Measurements from ENCODE around the gene SUPT6H. TPM values are rescaled to one million over a fixed set of nuclear protein-coding genes. Genes with fewer than 3 reads are reported as not detected.

SUPT6H gene
- total and polyA plus RNA-seq, 2 donors (not counting 3 experiments of a cell fraction or from before 2014, with no cell fraction given), result 33.9 to 79.2 TPM

DNA sequence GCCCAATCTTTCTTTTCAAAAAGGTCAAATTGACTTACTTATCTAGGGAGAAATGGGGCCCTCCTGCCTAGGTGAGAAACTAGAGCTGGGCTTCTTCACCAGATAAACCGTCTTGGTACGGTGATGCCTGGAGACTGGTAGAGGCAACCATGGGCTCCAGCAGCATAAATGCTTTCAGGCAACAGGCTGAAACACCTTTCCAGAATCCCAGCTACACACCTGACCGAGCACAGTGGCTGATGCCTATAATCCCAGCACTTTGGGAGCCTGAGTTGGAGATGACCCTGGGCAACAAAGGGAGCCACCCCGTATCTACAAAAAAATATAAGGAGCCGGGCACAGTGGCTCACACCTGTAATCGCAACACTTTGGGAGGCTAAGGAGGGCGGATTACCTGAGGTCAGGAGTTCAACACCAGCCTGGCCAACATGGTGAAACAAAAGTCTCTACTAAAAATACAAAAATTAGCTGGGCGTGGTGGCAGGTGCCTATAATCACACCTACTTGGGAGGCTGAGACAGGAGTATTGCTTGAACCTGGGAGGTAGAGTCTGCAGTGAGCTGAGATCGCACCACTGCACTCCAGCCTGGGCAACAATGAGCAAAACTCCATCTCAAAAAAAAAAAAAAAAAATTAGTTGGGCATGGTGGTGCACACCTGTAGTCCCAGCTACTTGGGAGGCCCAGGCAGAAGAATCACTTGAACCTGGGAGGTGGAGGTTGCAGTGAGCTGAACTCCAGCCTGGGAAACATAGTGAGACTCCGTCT is 89.8 kb downstream of the SUPT6H start:
- Histone ChIP-seq H3K9ac (replicated peaks; ENCODE audit: extremely low read depth, insufficient read depth, low read length) (no peak overlapping the region), H4K20me1 (replicated peaks; ENCODE audit: control insufficient read depth, extremely low read depth, insufficient read depth, low read length) (no peaks in the 10 kb centered on the region), H3K4me2 (ENCODE audit: insufficient read depth, low read length) (no peak overlapping the region), H2AFZ (ENCODE audit: low read depth, low read length) (no peak overlapping the region), H3K4me1 (ENCODE audit: control insufficient read depth, extremely low read depth, insufficient read depth, low read length) (peaks cover 9% of the 10 kb centered on the region), H3K27ac (ENCODE audit: insufficient read depth, low read depth, low read length) (no peak overlapping the region), H3K79me2 (ENCODE audit: control insufficient read depth, insufficient read depth, low read length) (peaks cover 4% of the 10 kb centered on the region), H3K9me3 (replicated peaks; ENCODE audit: control insufficient read depth, insufficient read depth, low read length) (no peaks in the 10 kb centered on the region), H3K36me3 (ENCODE audit: control insufficient read depth in 2 of 2, extremely low read depth in 1 of 2, insufficient read depth in 2 of 2, low read length in 2 of 2) (peaks cover 4 to 18% of the 10 kb centered on the region in 2 experiments), H3K4me3 (replicated peaks in 1 of 3; ENCODE audit: insufficient read depth in 1 of 3, low read depth in 1 of 3, low read length in 3 of 3) (no peak overlapping the region), H3K9me1 (replicated peaks; ENCODE audit: control insufficient read depth, extremely low read depth, insufficient read depth, low read length) (no peaks in the 10 kb centered on the region), H3K27me3 (ENCODE audit: control insufficient read depth in 2 of 2, insufficient read depth in 2 of 2, low read length in 2 of 2) (no peaks in the 10 kb centered on the region)
- DNase-seq (ENCODE audit: low read depth, low spot score) (no peak), FAIRE-seq (no peak)
- no TSS peak for BruUV-seq (replicated peaks)
- TF ChIP-seq POLR2AphosphoS5 (IDR thresholded peaks at IDR 0.05; ENCODE audit: insufficient read depth, low read depth, low read length) (no peak), JUN (IDR thresholded peaks at IDR 0.05; ENCODE audit: borderline replicate concordance, insufficient read depth, insufficient read length, low read depth) (no peak), POLR2A (IDR thresholded peaks at IDR 0.05; ENCODE audit: low read depth, low read length) (no peak), MYC (IDR thresholded peaks at IDR 0.05; ENCODE audit: low read depth, low read length) (no peak), GATA2 (IDR thresholded peaks at IDR 0.05; ENCODE audit: insufficient read depth, insufficient read length, low read depth, low read length) (no peak), CTCF (IDR thresholded peaks at IDR 0.05; ENCODE audit: extremely low read depth in 1 of 2, insufficient read depth in 1 of 2, low read depth in 1 of 2, low read length in 2 of 2) (no peak), FOS (IDR thresholded peaks at IDR 0.05; ENCODE audit: borderline replicate concordance, insufficient read depth, low read length) (no peak), EZH2 (IDR thresholded peaks at IDR 0.05; ENCODE audit: borderline replicate concordance, low read depth, low read length, severe bottlenecking) (no peak)
- TF ChIP-seq, protein P1, sequence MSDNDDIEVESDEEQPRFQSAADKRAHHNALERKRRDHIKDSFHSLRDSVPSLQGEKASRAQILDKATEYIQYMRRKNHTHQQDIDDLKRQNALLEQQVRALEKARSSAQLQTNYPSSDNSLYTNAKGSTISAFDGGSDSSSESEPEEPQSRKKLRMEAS (IDR thresholded peaks at IDR 0.05; ENCODE audit: insufficient read depth, insufficient read length), result no peak
- ChIA-PET POLR2A (interaction anchor here (0.7 kb wide), 2 partner anchors 10 to 100 kb away, joined by 3 read pairs; no protein-coding TSS in a partner anchor), CTCF (interaction anchor here (0.7 to 16.6 kb wide), 7 partner anchors 9 to 141 kb away, joined by 3 to 602 read pairs (median 21); partner anchors contain the start of genes NEK8 and TLCD1)
- intact Hi-C loops (cut with micrococcal nuclease) (no loop called here), dilution Hi-C loops (cut with MboI; ENCODE audit: extremely low pct_ligation_motif_present, low sequenced_read_pairs) (no loop called here)

Small RNA genes within 50 kb of the gene (small RNA-seq; reads per million reads assigned to genes)
- not detected for gene SNORD42A (ENCODE audit: insufficient read depth, insufficient read length, low read depth, low replicate concordance)
- 19.3 reads per million, percentile 78 among the genes with 10 or more reads in this experiment for gene SNORD42B (ENCODE audit: insufficient read depth, insufficient read length, low read depth, low replicate concordance)
- gene SNORD4A (ENCODE audit: insufficient read depth, insufficient read length, low read depth, low replicate concordance), result not detected
- not detected for gene SNORD4B (ENCODE audit: insufficient read depth, insufficient read length, low read depth, low replicate concordance)

Other genes starting within 250 kb of the SUPT6H start
- not detected in 2 replicates for gene SLC13A2, start 188.6 kb upstream of the SUPT6H start, total RNA-seq
- gene SLC13A2, start 188.6 kb upstream of the SUPT6H start, polyA plus RNA-seq, result not detected in 2 replicates
- gene FOXN1, start 155.9 kb upstream of the SUPT6H start, total RNA-seq, result not detected in 2 replicates
- gene FOXN1, start 155.9 kb upstream of the SUPT6H start, polyA plus RNA-seq, result not detected in 2 replicates
- gene UNC119, start 109.6 kb upstream of the SUPT6H start, total RNA-seq, result 26.3 and 28.1 TPM in 2 replicates
- 67.8 and 76.9 TPM in 2 replicates for gene UNC119, start 109.6 kb upstream of the SUPT6H start, polyA plus RNA-seq
- gene PIGS, start 90.7 kb upstream of the SUPT6H start, total RNA-seq, result 68.6 and 71.3 TPM in 2 replicates
- 110 and 111 TPM in 2 replicates for gene PIGS, start 90.7 kb upstream of the SUPT6H start, polyA plus RNA-seq
- 7.2 and 9.0 TPM in 2 replicates for gene ALDOC, start 85.3 kb upstream of the SUPT6H start, total RNA-seq
- gene ALDOC, start 85.3 kb upstream of the SUPT6H start, polyA plus RNA-seq, result 18.9 and 20.3 TPM in 2 replicates
- 85.4 and 90.6 TPM in 2 replicates for gene SPAG5, start 63.2 kb upstream of the SUPT6H start, total RNA-seq
- gene SPAG5, start 63.2 kb upstream of the SUPT6H start, polyA plus RNA-seq, result 25.9 and 31.7 TPM in 2 replicates
- gene RSKR, start 48.0 kb upstream of the SUPT6H start, total RNA-seq, result 19.9 and 20.1 TPM in 2 replicates
- 10.0 and 10.5 TPM in 2 replicates for gene RSKR, start 48.0 kb upstream of the SUPT6H start, polyA plus RNA-seq
- gene BLTP2, start 17.0 kb upstream of the SUPT6H start, total RNA-seq, result 164 and 165 TPM in 2 replicates
- gene BLTP2, start 17.0 kb upstream of the SUPT6H start, polyA plus RNA-seq, result 91.4 and 119 TPM in 2 replicates
- gene SDF2, start 299 bp upstream of the SUPT6H start, total RNA-seq, result 52.6 and 56.4 TPM in 2 replicates
- 77.9 and 101 TPM in 2 replicates for gene SDF2, start 299 bp upstream of the SUPT6H start, polyA plus RNA-seq
- gene PROCA1, start 49.7 kb downstream of the SUPT6H start, total RNA-seq, result 2.1 and 2.6 TPM in 2 replicates
- 2.0 and 2.1 TPM in 2 replicates for gene PROCA1, start 49.7 kb downstream of the SUPT6H start, polyA plus RNA-seq
- 62.3 and 87.1 TPM in 2 replicates for gene RAB34, start 55.7 kb downstream of the SUPT6H start, total RNA-seq
- gene RAB34, start 55.7 kb downstream of the SUPT6H start, polyA plus RNA-seq, result 113 and 116 TPM in 2 replicates
- gene RPL23A, start 57.8 kb downstream of the SUPT6H start, total RNA-seq, result 1,554 and 1,573 TPM in 2 replicates
- gene RPL23A, start 57.8 kb downstream of the SUPT6H start, polyA plus RNA-seq, result 717 and 827 TPM in 2 replicates
- 1.8 and 2.6 TPM in 2 replicates for gene TLCD1, start 64.0 kb downstream of the SUPT6H start, total RNA-seq
- gene TLCD1, start 64.0 kb downstream of the SUPT6H start, polyA plus RNA-seq, result 6.8 and 8.1 TPM in 2 replicates
- gene NEK8, start 66.6 kb downstream of the SUPT6H start, total RNA-seq, result 3.0 and 3.1 TPM in 2 replicates
- 3.2 and 3.6 TPM in 2 replicates for gene NEK8, start 66.6 kb downstream of the SUPT6H start, polyA plus RNA-seq
- gene TRAF4, start 81.8 kb downstream of the SUPT6H start, total RNA-seq, result 81.9 and 83.9 TPM in 2 replicates
- gene TRAF4, start 81.8 kb downstream of the SUPT6H start, polyA plus RNA-seq, result 79.5 and 97.3 TPM in 2 replicates
- 30.6 and 33.7 TPM in 2 replicates for gene FAM222B, start 180.6 kb downstream of the SUPT6H start, total RNA-seq
- gene FAM222B, start 180.6 kb downstream of the SUPT6H start, polyA plus RNA-seq, result 20.6 and 21.1 TPM in 2 replicates
- gene ERAL1, start 192.8 kb downstream of the SUPT6H start, total RNA-seq, result 50.3 and 58.0 TPM in 2 replicates
- gene ERAL1, start 192.8 kb downstream of the SUPT6H start, polyA plus RNA-seq, result 86.6 and 102 TPM in 2 replicates
- gene FLOT2, start 235.5 kb downstream of the SUPT6H start, total RNA-seq, result 131 and 169 TPM in 2 replicates
- gene FLOT2, start 235.5 kb downstream of the SUPT6H start, polyA plus RNA-seq, result 180 and 184 TPM in 2 replicates
- gene DHRS13, start 240.9 kb downstream of the SUPT6H start, total RNA-seq, result 5.6 and 7.2 TPM in 2 replicates
- 8.2 and 9.3 TPM in 2 replicates for gene DHRS13, start 240.9 kb downstream of the SUPT6H start, polyA plus RNA-seq

Data from endothelial cell of umbilical vein (primary cell).